ENCODE results near the gene ZNF668.

The ZNF668 gene

DNA sequence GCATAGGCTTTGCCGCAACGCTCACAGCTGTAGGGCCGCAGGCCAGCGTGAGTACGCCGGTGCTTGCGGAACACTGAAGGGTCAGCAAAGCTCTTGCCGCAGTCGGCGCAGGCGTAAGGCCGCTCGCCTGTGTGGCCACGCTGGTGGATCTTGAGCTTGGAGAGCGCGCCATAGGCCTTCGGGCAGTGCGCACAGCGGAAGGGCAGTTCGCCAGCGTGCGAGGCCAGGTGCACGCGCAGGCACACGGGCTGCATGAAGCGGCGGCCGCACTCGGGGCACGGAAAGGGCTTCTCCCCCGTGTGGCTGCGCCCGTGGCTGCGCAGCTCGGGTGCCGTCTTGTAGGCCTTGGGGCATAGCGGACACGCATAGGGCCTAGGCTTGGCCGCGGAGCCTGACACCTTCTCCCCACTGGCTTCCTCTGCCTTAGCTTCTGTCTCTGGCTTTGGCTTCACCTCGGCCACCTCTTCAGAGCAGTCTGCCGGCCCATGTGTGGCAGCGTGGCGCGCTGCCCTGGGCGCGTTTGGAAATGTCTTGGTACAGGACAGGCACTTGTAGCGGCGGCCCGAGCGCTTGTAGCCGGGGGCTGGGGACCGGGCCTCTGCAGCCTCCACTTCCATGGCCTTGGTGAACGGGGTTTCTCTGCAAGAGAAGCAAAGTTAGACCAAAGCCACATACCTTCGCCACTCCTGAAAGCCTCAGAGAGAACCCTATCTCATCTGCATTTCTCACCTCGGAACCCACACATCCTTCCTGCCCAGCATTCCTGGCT, 10.0 kb downstream of the ZNF668 start:
- no peak for DNase-seq (ENCODE audit: extremely low spot score)
- CTCF ChIA-PET, result no interaction called here
- TF ChIP-seq SP1 (IDR thresholded peaks at IDR 0.05) (no peak), SUZ12 (IDR thresholded peaks at IDR 0.05) (no peak), BHLHE40 (IDR thresholded peaks at IDR 0.05; ENCODE audit: borderline replicate concordance) (no peak), FOXK2 (IDR thresholded peaks at IDR 0.05) (no peak), FOXM1 (IDR thresholded peaks at IDR 0.05; ENCODE audit: borderline replicate concordance) (no peak), ELF4 (IDR thresholded peaks at IDR 0.05) (no peak), TARDBP (IDR thresholded peaks at IDR 0.05) (no peak), ARNT (IDR thresholded peaks at IDR 0.05) (no peak), FOXA1 (IDR thresholded peaks at IDR 0.05) (no peak), CTBP1 (IDR thresholded peaks at IDR 0.05; ENCODE audit: borderline replicate concordance) (no peak), NFRKB (IDR thresholded peaks at IDR 0.05) (no peak), L3MBTL2 (conservative IDR thresholded peaks at IDR 0.05) (no peak)
- POLR2A ChIA-PET, result interaction anchor here (1.2 to 1.4 kb wide), 2 partner anchors 9 to 78 kb away, joined by 3 read pairs; no protein-coding TSS in a partner anchor

- TF ChIP-seq ELF4 (IDR thresholded peaks at IDR 0.05), result no peak
- ChIA-PET CTCF (no interaction called here), POLR2A (interaction anchor here (1.0 to 1.2 kb wide), 2 partner anchors 9 to 11 kb away, joined by 3 read pairs; partner anchors contain the start of genes ZNF646 and ZNF668)
- DNase-seq (ENCODE audit: extremely low spot score), result no peak
These were observed 10.6 kb downstream of the ZNF668 start for GRCh38 chr16:31063495-31063842.

DNA sequence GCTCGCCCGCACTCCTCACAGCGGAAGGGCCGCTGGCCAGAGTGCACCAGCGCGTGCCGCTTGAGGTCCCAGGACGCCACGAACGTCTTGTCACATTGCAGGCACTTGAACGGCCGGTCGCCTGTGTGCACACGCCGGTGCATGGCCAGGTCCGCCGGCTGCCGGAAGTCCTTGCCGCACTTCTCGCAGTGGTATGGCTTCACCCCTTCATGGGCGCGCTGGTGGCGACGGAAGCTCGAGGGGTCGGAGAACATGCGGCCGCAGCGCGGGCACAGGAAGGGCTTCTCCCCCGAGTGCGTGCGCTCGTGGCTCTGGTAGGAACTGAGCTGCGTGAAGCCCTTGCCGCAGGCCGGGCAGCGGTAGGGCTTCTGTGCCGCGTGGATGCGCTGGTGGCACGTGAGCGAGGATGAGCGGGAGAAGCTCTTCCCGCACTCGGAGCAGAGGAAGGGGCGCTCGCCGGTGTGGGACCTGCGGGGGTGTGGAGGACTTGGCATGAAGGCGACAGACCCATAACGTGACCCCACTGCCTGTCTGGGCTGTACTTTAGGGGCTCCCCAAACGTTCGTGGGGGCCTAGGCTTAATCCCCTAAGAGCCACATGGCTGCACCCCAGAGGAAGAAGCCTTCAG, 12.1 kb downstream of the ZNF668 start:
- CTCF ChIA-PET, result no interaction called here
- TF ChIP-seq, protein P1, sequence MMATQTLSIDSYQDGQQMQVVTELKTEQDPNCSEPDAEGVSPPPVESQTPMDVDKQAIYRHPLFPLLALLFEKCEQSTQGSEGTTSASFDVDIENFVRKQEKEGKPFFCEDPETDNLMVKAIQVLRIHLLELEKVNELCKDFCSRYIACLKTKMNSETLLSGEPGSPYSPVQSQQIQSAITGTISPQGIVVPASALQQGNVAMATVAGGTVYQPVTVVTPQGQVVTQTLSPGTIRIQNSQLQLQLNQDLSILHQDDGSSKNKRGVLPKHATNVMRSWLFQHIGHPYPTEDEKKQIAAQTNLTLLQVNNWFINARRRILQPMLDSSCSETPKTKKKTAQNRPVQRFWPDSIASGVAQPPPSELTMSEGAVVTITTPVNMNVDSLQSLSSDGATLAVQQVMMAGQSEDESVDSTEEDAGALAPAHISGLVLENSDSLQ (IDR thresholded peaks at IDR 0.05), result no peak
- no peak for TF ChIP-seq ELF4 (IDR thresholded peaks at IDR 0.05)
- TF ChIP-seq L3MBTL2 (conservative IDR thresholded peaks at IDR 0.05), result no peak
- no peak for TF ChIP-seq SP1 (IDR thresholded peaks at IDR 0.05)
- no peak for TF ChIP-seq FOXM1 (IDR thresholded peaks at IDR 0.05; ENCODE audit: borderline replicate concordance)
- no peak for TF ChIP-seq LEF1 (IDR thresholded peaks at IDR 0.05; ENCODE audit: borderline replicate concordance)
- no peak for TF ChIP-seq FOXA1 (IDR thresholded peaks at IDR 0.05)
- no peak for TF ChIP-seq CTBP1 (IDR thresholded peaks at IDR 0.05; ENCODE audit: borderline replicate concordance)
- TF ChIP-seq BHLHE40 (IDR thresholded peaks at IDR 0.05; ENCODE audit: borderline replicate concordance), result no peak
- no peak for TF ChIP-seq ARNT (IDR thresholded peaks at IDR 0.05)
- TF ChIP-seq SUZ12 (IDR thresholded peaks at IDR 0.05), result no peak
- no peak for TF ChIP-seq FOXK2 (IDR thresholded peaks at IDR 0.05)
- TF ChIP-seq NFRKB (IDR thresholded peaks at IDR 0.05), result no peak
- no peak for TF ChIP-seq HDGF (IDR thresholded peaks at IDR 0.05; ENCODE audit: borderline replicate concordance)
- no peak for TF ChIP-seq ZNF384 (IDR thresholded peaks at IDR 0.05)
- TF ChIP-seq TARDBP (IDR thresholded peaks at IDR 0.05), result no peak
- no peak for DNase-seq (ENCODE audit: extremely low spot score)
- POLR2A ChIA-PET, result interaction anchor here (1.1 kb wide), 1 partner anchor 10 kb away, joined by 3 read pairs; no protein-coding TSS in a partner anchor

DNA sequence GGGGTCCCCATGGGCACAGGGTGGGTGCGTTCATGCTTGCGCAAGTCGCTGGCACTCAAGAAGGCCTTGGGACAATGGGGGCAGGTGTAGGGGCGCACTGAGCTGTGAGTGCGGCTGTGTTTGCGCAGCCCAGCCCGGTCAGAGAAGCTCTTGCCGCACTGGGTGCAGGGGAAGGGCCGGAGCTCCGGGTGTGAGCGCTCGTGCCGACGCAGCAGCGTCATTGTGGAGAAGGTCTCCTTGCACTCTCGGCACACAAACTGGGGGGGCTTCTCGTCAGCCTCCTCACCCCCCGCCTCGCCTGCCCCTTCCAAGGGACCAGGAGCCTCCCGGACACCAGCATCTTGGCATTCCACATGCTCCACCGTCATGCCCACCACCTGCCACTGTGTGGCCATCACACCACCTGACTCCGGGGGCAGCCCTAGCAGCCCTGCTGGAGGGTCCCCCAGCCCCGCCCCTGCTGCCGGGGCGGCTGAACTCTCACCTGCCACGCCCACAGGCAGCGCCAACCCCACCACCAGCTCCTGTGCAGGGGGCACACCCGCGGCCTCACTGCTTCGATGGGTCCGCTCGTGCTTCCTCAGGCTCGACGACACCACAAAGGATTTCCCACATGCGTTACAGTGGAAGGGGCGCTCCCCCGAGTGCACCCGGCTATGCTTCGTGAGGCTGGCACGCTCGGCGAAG, 12.8 kb downstream of the ZNF668 start:
- ChIA-PET POLR2A (interaction anchor here (1.1 kb wide), 1 partner anchor 11 kb away, joined by 3 read pairs; no protein-coding TSS in a partner anchor), CTCF (no interaction called here)
- TF ChIP-seq HDGF (IDR thresholded peaks at IDR 0.05; ENCODE audit: borderline replicate concordance) (no peak), BHLHE40 (IDR thresholded peaks at IDR 0.05; ENCODE audit: borderline replicate concordance) (no peak), LEF1 (IDR thresholded peaks at IDR 0.05; ENCODE audit: borderline replicate concordance) (no peak), NFRKB (IDR thresholded peaks at IDR 0.05) (no peak), FOXK2 (IDR thresholded peaks at IDR 0.05) (no peak), FOXM1 (IDR thresholded peaks at IDR 0.05; ENCODE audit: borderline replicate concordance) (no peak), CTBP1 (IDR thresholded peaks at IDR 0.05; ENCODE audit: borderline replicate concordance) (no peak)
- TF ChIP-seq, protein P1 (IDR thresholded peaks at IDR 0.05), result no peak
- DNase-seq (ENCODE audit: extremely low spot score), result no peak

DNA sequence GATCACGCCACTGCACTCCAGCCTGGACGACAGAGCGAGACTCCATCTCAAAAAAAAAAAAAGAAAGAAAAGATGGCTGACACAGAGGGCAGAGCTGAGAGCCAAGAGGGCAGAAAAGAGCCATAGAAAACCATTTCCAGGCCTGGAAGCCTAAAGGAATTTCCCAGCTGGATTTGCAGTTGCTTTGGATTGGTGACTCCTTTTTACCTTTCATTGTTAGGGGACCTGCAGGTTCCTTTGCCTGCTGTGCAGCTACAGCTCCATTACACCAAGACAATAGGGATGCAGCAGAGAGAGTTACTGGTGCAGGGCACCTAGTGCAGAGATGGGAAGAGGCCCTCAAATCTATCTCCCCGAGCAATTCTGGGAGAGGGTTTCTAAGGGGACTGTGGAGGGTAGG, 18.4 kb downstream of the ZNF668 start:
- DNase-seq (ENCODE audit: extremely low spot score), result no peak
- ChIA-PET CTCF (interaction anchor here (0.6 kb wide), 1 partner anchor 198 kb away, joined by 3 read pairs; no protein-coding TSS in a partner anchor), POLR2A (no interaction called here)
- TF ChIP-seq BHLHE40 (IDR thresholded peaks at IDR 0.05; ENCODE audit: borderline replicate concordance), result no peak
- no peak for TF ChIP-seq CTBP1 (IDR thresholded peaks at IDR 0.05; ENCODE audit: borderline replicate concordance)
- no peak for TF ChIP-seq LEF1 (IDR thresholded peaks at IDR 0.05; ENCODE audit: borderline replicate concordance)
- TF ChIP-seq, protein P1 (IDR thresholded peaks at IDR 0.05), result no peak
- no peak for TF ChIP-seq ZNF384 (IDR thresholded peaks at IDR 0.05)
- TF ChIP-seq SUZ12 (IDR thresholded peaks at IDR 0.05), result no peak
- no peak for TF ChIP-seq L3MBTL2 (conservative IDR thresholded peaks at IDR 0.05)

DNA sequence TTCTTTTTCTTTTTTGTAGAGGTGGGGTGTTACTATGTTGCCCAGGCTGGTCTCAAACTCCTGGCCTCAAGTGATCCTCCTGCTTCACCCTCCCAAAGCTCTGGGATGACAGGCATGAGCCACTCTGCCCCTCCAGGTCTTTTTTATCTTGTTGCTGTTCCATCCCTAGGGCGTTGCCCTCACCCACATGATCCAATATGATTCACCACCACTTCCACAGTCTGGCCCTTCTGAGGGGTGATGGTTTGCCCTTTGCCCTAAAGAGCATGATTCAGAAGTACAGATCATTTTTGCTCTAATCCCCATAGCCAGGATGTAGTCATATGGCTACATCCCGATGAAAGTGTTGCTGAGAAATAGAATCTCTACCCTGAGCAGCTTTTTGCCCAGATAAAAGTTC, 21.9 kb downstream of the ZNF668 start:
- ChIA-PET POLR2A (no interaction called here), CTCF (no interaction called here)
- no peak for DNase-seq (ENCODE audit: extremely low spot score)
- no peak for TF ChIP-seq L3MBTL2 (conservative IDR thresholded peaks at IDR 0.05)
- no peak for TF ChIP-seq CTBP1 (IDR thresholded peaks at IDR 0.05; ENCODE audit: borderline replicate concordance)
- TF ChIP-seq FOXK2 (IDR thresholded peaks at IDR 0.05), result no peak
- TF ChIP-seq SUZ12 (IDR thresholded peaks at IDR 0.05), result no peak
- no peak for TF ChIP-seq FOXA1 (IDR thresholded peaks at IDR 0.05)
- no peak for TF ChIP-seq TARDBP (IDR thresholded peaks at IDR 0.05)
- TF ChIP-seq SP1 (IDR thresholded peaks at IDR 0.05), result no peak
- TF ChIP-seq FOXM1 (IDR thresholded peaks at IDR 0.05; ENCODE audit: borderline replicate concordance), result no peak
- no peak for TF ChIP-seq LEF1 (IDR thresholded peaks at IDR 0.05; ENCODE audit: borderline replicate concordance)
- TF ChIP-seq ARNT (IDR thresholded peaks at IDR 0.05), result no peak
- no peak for TF ChIP-seq BHLHE40 (IDR thresholded peaks at IDR 0.05; ENCODE audit: borderline replicate concordance)
- TF ChIP-seq, protein P1 (IDR thresholded peaks at IDR 0.05), result no peak
- TF ChIP-seq ELF4 (IDR thresholded peaks at IDR 0.05), result no peak
- TF ChIP-seq NFRKB (IDR thresholded peaks at IDR 0.05), result no peak
- TF ChIP-seq HDGF (IDR thresholded peaks at IDR 0.05; ENCODE audit: borderline replicate concordance), result no peak
- no peak for TF ChIP-seq ZNF384 (IDR thresholded peaks at IDR 0.05)
